HepG2 (cell line): ENCODE measurements around the gene IQUB. TPM values are rescaled to one million over a fixed set of nuclear protein-coding genes. Genes with fewer than 3 reads are reported as not detected.

Experiments used
- ATAC-seq: fragments of 200-7000 bp; cut with Tn5 transposase; 3 replicates; pipeline ENCODE4 v1.9.1; 2020; ENCODE audit warnings: mild to moderate bottlenecking, moderate library complexity
- BruUV-seq: library from RNA; stranded (reverse); fragments of 400-500 nt; replicated peaks from 2 replicates; lab custom pipeline; 2021; lab: Mats Ljungman, UMichigan
- CTCF ChIA-PET: fragments of 300-600 bp; formaldehyde crosslinking; extraction: SDS; loops from one replicate; lab custom pipeline; 2021; ENCODE audit warnings: low total read pairs, inconsistent platforms, low intra/inter-chr PET ratio; lab: Yijun Ruan, JAX
- POLR2A ChIA-PET: fragments of 350-600 bp; sonication (Branson Sonifier 250); formaldehyde crosslinking; loops from one replicate; lab custom pipeline; 2020; ENCODE audit warnings: antibody characterized with exemption, inconsistent platforms; lab: Yijun Ruan, JAX
- DNase-seq: peaks from one replicate; pipeline ENCODE4 v3.0.0-alpha.2; 2015; ENCODE audit warnings: low spot score
- FAIRE-seq: peaks from 3 replicates; lab custom pipeline; 2011; peaks lifted over from hg19 to GRCh38; lab: Jason Lieb, UNC
- H2AFZ ChIP-seq: one replicate; pipeline ENCODE4 v1.6.1; 2011; ENCODE audit warnings: low read length, inconsistent platforms
- H3K27ac ChIP-seq: fragments of 300-600 bp; 3 replicates; pipeline ENCODE4 v1.8.0; 2011; ENCODE audit warnings: mixed run types, mild to moderate bottlenecking, mixed read lengths, low read length, inconsistent platforms; ENCODE audit not compliant: insufficient read depth; ENCODE audit errors: extremely low read length
- H3K27me3 ChIP-seq, 2 experiments: fragments of 200-600 bp in 1 of 2; 2 replicates in 1 of 2; 3 replicates in 1 of 2; pipeline versions ENCODE4 v1.6.0 to v1.8.0; 2011; ENCODE audit warnings: low read length in 2 of 2, mild to moderate bottlenecking in 2 of 2, moderate library complexity in 2 of 2, inconsistent platforms in 1 of 2; ENCODE audit not compliant: insufficient read depth in 2 of 2, control insufficient read depth in 1 of 2
- H3K36me3 ChIP-seq, 2 experiments: fragments of 200-600 bp in 1 of 2; replicated peaks in 1 of 2; 2 replicates in 1 of 2; 3 replicates in 1 of 2; pipeline versions ENCODE4 v1.5.1 to v1.8.0; 2011; ENCODE audit warnings: low read length in 2 of 2, inconsistent platforms in 1 of 2; ENCODE audit not compliant: insufficient read depth in 2 of 2, control insufficient read depth in 1 of 2
- H3K4me1 ChIP-seq: 2 replicates; pipeline ENCODE4 v1.5.1; 2012; ENCODE audit warnings: low read length, inconsistent platforms; ENCODE audit not compliant: insufficient read depth
- H3K4me2 ChIP-seq: 2 replicates; pipeline ENCODE4 v1.6.0; 2011; ENCODE audit warnings: low read depth, low read length, inconsistent platforms
- H3K4me3 ChIP-seq, 3 experiments: fragments of 200-600 bp in 1 of 3; sonication (generic), shearing (Covaris generic) in 1 of 3; replicated peaks in 1 of 3; 2 replicates each; pipeline ENCODE4 v1.5.1; 2011 to 2016; ENCODE audit warnings: low read length in 3 of 3, inconsistent platforms in 2 of 3, low read depth in 2 of 3, mild to moderate bottlenecking in 2 of 3, control low read depth in 1 of 3, mixed read lengths in 1 of 3; ENCODE audit not compliant: insufficient read depth in 1 of 3
- H3K79me2 ChIP-seq: one replicate; pipeline ENCODE4 v1.6.1; 2011; ENCODE audit warnings: low read length, inconsistent platforms; ENCODE audit not compliant: insufficient read depth
- H3K9ac ChIP-seq: 2 replicates; pipeline ENCODE4 v1.6.0; 2011; ENCODE audit warnings: mild to moderate bottlenecking, low read depth, low read length, inconsistent platforms; ENCODE audit not compliant: insufficient read depth
- H3K9me3 ChIP-seq: 2 replicates; pipeline ENCODE4 v1.5.1; 2012; ENCODE audit warnings: mild to moderate bottlenecking, low read length
- H4K20me1 ChIP-seq: 2 replicates; pipeline ENCODE4 v1.6.0; 2011; ENCODE audit warnings: inconsistent platforms, mild to moderate bottlenecking, low read length, moderate library complexity; ENCODE audit not compliant: insufficient read depth
- AGO1 ChIP-seq: fragments of 200-400 bp; formaldehyde crosslinking; IDR thresholded peaks from 2 replicates; pipeline ENCODE4 v1.6.1; 2017; ENCODE audit warnings: mild to moderate bottlenecking, low read depth, low read length, moderate library complexity; ENCODE audit not compliant: poor library complexity, severe bottlenecking
- BORCS8-MEF2B ChIP-seq: sonication (generic); formaldehyde crosslinking; IDR thresholded peaks from 2 replicates; pipeline ENCODE4 v1.8.0; 2022; ENCODE audit warnings: mild to moderate bottlenecking, missing genetic modification reagents
- GPBP1L1 ChIP-seq: sonication (generic); formaldehyde crosslinking; IDR thresholded peaks from 2 replicates; pipeline ENCODE4 v1.5.0; 2020; ENCODE audit warnings: mild to moderate bottlenecking, missing genetic modification reagents
- HDAC1 ChIP-seq: sonication (generic); formaldehyde crosslinking; IDR thresholded peaks from 2 replicates; pipeline ENCODE4 v1.5.1; 2020; ENCODE audit warnings: mild to moderate bottlenecking, missing genetic modification reagents
- HNF1B ChIP-seq: sonication (generic); formaldehyde crosslinking; IDR thresholded peaks from 2 replicates; pipeline ENCODE4 v1.5.1; 2020; ENCODE audit warnings: mild to moderate bottlenecking, moderate library complexity, missing genetic modification reagents
- KAT7 ChIP-seq: IDR thresholded peaks from 2 replicates; pipeline ENCODE4 v1.6.1; 2018; ENCODE audit warnings: borderline replicate concordance, missing compliant biosample characterization
- MAFK ChIP-seq, 2 experiments: IDR thresholded peaks in 1 of 2; conservative IDR thresholded peaks in 1 of 2; 2 replicates each; pipeline ENCODE4 v1.6.1; 2011; ENCODE audit warnings: improper control_type of control experiment in 2 of 2, low read length in 2 of 2
- NFE2L1 ChIP-seq: sonication (generic); formaldehyde crosslinking; IDR thresholded peaks from 2 replicates; pipeline ENCODE4 v1.4.0; 2020; ENCODE audit warnings: missing genetic modification reagents, mild to moderate bottlenecking, borderline replicate concordance
- PRDM15 ChIP-seq: sonication (generic); formaldehyde crosslinking; IDR thresholded peaks from 2 replicates; pipeline ENCODE4 v1.4.0; 2020; ENCODE audit warnings: missing genetic modification reagents
- RBAK ChIP-seq: sonication (generic); formaldehyde crosslinking; IDR thresholded peaks from 2 replicates; pipeline ENCODE4 v1.5.1; 2020; ENCODE audit warnings: mild to moderate bottlenecking, missing genetic modification reagents
- RELA ChIP-seq: sonication (generic); formaldehyde crosslinking; IDR thresholded peaks from 2 replicates; pipeline ENCODE4 v1.4.0; 2020; ENCODE audit warnings: missing genetic modification reagents
- ZBTB42 ChIP-seq: sonication (generic); formaldehyde crosslinking; IDR thresholded peaks from 2 replicates; pipeline ENCODE4 v1.5.0; 2020; ENCODE audit warnings: mild to moderate bottlenecking, missing genetic modification reagents
- ZNF350 ChIP-seq: sonication (generic); formaldehyde crosslinking; IDR thresholded peaks from 2 replicates; pipeline ENCODE4 v1.4.0; 2020; ENCODE audit warnings: mild to moderate bottlenecking, low read depth, missing genetic modification reagents, borderline replicate concordance
- ZNF382 ChIP-seq: sonication (generic); formaldehyde crosslinking; IDR thresholded peaks from 2 replicates; pipeline ENCODE4 v1.5.0; 2020; ENCODE audit warnings: missing genetic modification reagents, mild to moderate bottlenecking, borderline replicate concordance
- ZNF441 ChIP-seq: sonication (generic); formaldehyde crosslinking; IDR thresholded peaks from 2 replicates; pipeline ENCODE4 v1.7.0; 2021; ENCODE audit warnings: missing genetic modification reagents, borderline replicate concordance
- ZNF572 ChIP-seq: sonication (generic); formaldehyde crosslinking; IDR thresholded peaks from 2 replicates; pipeline ENCODE4 v1.5.1; 2020; ENCODE audit warnings: mild to moderate bottlenecking, missing genetic modification reagents
- WGBS: methylation state at CpG from one replicate; pipeline ENCODE4 v1.1.6; 2017; ENCODE audit warnings: low lambda C conversion rate; 5-methylcytosine and 5-hydroxymethylcytosine counted together
- in situ Hi-C: cut with HindIII; loops from 2 replicates; pipeline ENCODE4 v1.10.0; 2017; ENCODE audit warnings: low pct_unique_long_range_greater_than_20kb; ENCODE audit not compliant: extremely low pct_ligation_motif_present
- intact Hi-C: fragments of 100-400 bp; cut with micrococcal nuclease; formaldehyde crosslinking; loops from one replicate; pipeline ENCODE4 v1.10.0; 2022; ENCODE audit not compliant: unreplicated experiment
- polyA plus RNA-seq, 8 experiments: library from polyadenylated mRNA; depleted of rRNA in 3 of 8; stranded (reverse) in 7 of 8; unstranded in 1 of 8; fragments of >200 nt; fragmentation: Illumina TruSeq in 4 of 8; extraction: Trizol in 4 of 8; gene quantifications; 2 replicates each; pipeline versions ENCODE4 v1.2.1 to v1.2.3, GENCODE V29; 2011 to 2016; ENCODE audit warnings: low read depth in 4 of 8, missing spikeins in 1 of 8, mixed read lengths in 1 of 8; ENCODE audit not compliant: insufficient read depth in 1 of 8
- total RNA-seq, 5 experiments: library from RNA; depleted of rRNA; stranded (reverse); fragments of >200 nt; fragmentation: Illumina TruSeq; extraction: Trizol; gene quantifications; 2 replicates each; pipeline ENCODE4 v1.2.3, GENCODE V29; 2016; ENCODE audit warnings: low read depth in 1 of 5
- TF ChIP-seq, protein P1 (sequence below): sonication (generic); formaldehyde crosslinking; IDR thresholded peaks from 2 replicates; pipeline ENCODE4 v1.4.0; 2020; ENCODE audit warnings: mild to moderate bottlenecking, missing genetic modification reagents

Gene IQUB
- total and polyA plus RNA-seq, 2 of the 13 experiments (the other 11 are each of a cell fraction or from before 2014, with no cell fraction given) = 0.07 TPM; not detected in 1

DNA sequence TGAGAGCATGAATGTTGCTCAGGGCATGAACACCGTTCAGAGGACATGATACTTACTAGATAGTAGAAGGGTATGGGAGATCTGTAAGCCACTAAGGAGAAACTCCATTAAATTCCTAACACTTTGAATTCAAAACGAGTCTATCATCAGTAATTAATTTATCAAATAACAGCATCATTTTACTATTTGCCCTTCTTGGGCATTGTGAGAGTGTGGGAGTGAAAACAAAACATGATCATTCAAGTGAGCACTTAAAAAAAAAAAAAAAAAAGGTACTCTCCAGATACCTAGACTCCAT lies 46.7 kb upstream of the IQUB start:
- FAIRE-seq (no peak), DNase-seq (no peak), ATAC-seq (no peak)
- Histone ChIP-seq H3K27me3 (no peaks in the 10 kb centered on the region), H4K20me1 (no peaks in the 10 kb centered on the region), H3K9me3 (no peaks in the 10 kb centered on the region), H3K4me3 (no peak overlapping the region), H3K4me1 (no peaks in the 10 kb centered on the region), H3K9ac (no peak overlapping the region), H2AFZ (no peak overlapping the region), H3K4me2 (no peak overlapping the region), H3K79me2 (no peaks in the 10 kb centered on the region), H3K36me3 (no peaks in the 10 kb centered on the region)
- ChIA-PET CTCF (interaction anchor here (1.0 to 1.1 kb wide), 2 partner anchors 284 to 290 kb away, joined by 3 to 5 read pairs; no protein-coding TSS in a partner anchor), POLR2A (no interaction called here)
- in situ Hi-C loops (no loop called here), intact Hi-C loops (loop anchor here (1.0 kb wide), 1 partner anchor 291 kb away; no protein-coding TSS in a partner anchor)
- no TSS peak for BruUV-seq
- WGBS = 3% methylated on average over 2 of the region's 2 CpGs
- TF ChIP-seq ZNF441 (CRISPR knock-in tag) = no peak
- TF ChIP-seq ZNF350 = no peak
- TF ChIP-seq ZBTB42 (CRISPR knock-in tag) = no peak
- TF ChIP-seq, protein P1, sequence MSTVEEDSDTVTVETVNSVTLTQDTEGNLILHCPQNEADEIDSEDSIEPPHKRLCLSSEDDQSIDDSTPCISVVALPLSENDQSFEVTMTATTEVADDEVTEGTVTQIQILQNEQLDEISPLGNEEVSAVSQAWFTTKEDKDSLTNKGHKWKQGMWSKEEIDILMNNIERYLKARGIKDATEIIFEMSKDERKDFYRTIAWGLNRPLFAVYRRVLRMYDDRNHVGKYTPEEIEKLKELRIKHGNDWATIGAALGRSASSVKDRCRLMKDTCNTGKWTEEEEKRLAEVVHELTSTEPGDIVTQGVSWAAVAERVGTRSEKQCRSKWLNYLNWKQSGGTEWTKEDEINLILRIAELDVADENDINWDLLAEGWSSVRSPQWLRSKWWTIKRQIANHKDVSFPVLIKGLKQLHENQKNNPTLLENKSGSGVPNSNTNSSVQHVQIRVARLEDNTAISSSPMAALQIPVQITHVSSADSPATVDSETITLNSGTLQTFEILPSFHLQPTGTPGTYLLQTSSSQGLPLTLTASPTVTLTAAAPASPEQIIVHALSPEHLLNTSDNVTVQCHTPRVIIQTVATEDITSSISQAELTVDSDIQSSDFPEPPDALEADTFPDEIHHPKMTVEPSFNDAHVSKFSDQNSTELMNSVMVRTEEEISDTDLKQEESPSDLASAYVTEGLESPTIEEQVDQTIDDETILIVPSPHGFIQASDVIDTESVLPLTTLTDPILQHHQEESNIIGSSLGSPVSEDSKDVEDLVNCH = no peak
- no peak for TF ChIP-seq ZNF382 (CRISPR knock-in tag)
- TF ChIP-seq RBAK = no peak
- TF ChIP-seq RELA (CRISPR knock-in tag) = no peak
- no peak for TF ChIP-seq HNF1B (CRISPR knock-in tag)
- no peak for TF ChIP-seq KAT7 (CRISPR knock-in tag)
- TF ChIP-seq GPBP1L1 (CRISPR knock-in tag) = no peak
- no peak for TF ChIP-seq MAFK (conservative IDR thresholded peaks at IDR 0.05 in 1 of 2, IDR thresholded peaks at IDR 0.05 in 1 of 2; ENCODE audit: low read length in 2 of 2)
- no peak for TF ChIP-seq NFE2L1 (CRISPR knock-in tag)
- TF ChIP-seq PRDM15 (CRISPR knock-in tag) = no peak
- TF ChIP-seq AGO1 = no peak
- no peak for TF ChIP-seq HDAC1
- TF ChIP-seq BORCS8-MEF2B (CRISPR knock-in tag) = no peak
- TF ChIP-seq ZNF572 = no peak
- TF ChIP-seq, all 625 proteins: peak for 0
- H3K27ac ChIP-seq = no peak overlapping the region
